ENCODE data around the gene NAIF1. TPM values are rescaled to one million over a fixed set of nuclear protein-coding genes. Genes with fewer than 3 reads are reported as not detected.

The NAIF1 gene
- polyA plus RNA-seq, 1 of the 3 experiments (the other 2 are of a cell fraction), result 14.8 TPM

DNA sequence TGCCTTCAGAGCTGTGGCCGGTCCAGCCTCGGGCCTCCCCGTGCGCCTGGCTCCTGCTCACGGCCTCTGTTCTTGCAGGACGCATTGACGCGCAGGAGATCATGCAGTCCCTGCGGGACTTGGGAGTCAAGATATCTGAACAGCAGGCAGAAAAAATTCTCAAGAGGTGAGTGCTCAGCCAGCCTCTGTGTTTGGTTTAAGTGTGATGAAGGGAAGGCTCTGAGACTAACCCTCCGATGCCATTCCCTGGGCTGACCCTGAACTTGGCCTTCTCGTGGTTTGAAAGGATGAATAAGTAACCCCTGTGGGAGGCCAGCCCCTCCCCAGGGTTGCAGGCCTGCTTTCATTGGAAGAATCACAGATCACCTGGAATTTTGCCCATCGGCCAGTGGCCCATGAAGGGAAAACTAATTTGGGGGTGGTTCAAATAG is 34.1 kb upstream of the NAIF1 start:
- no peak overlapping the region for H3K4me2 ChIP-seq
- H3F3A ChIP-seq (replicated peaks; ENCODE audit: insufficient read depth), result no peaks in the 10 kb centered on the region
- no peaks in the 10 kb centered on the region for H3K9me2 ChIP-seq
- POLR2A ChIA-PET, result no interaction called here
- no peak for DNase-seq
- CTCF ChIA-PET, result interaction anchor here (1.1 to 18.8 kb wide), 3 partner anchors 14 to 367 kb away, joined by 3 to 246 read pairs (median 5); partner anchors contain the start of gene TOR2A
- H3K4me1 ChIP-seq (ENCODE audit: control insufficient read depth in 1 of 2, insufficient read depth in 2 of 2, low read depth in 1 of 2, low read length in 1 of 2), result peaks cover 22 to 30% of the 10 kb centered on the region in 2 experiments; a peak in 3 of 4 replicates
- H3K9ac ChIP-seq, result no peak overlapping the region
- no peak overlapping the region for H3K27ac ChIP-seq (ENCODE audit: low read depth in 2 of 2, low read length in 1 of 2)
- 0 out of 2 replicates have a peak, but pooled peaks cover 5% of the 10 kb centered on the region for H4K20me1 ChIP-seq (ENCODE audit: insufficient read depth)
- no peak overlapping the region for H2AFZ ChIP-seq (ENCODE audit: low read depth)
- TF ChIP-seq, protein P1, sequence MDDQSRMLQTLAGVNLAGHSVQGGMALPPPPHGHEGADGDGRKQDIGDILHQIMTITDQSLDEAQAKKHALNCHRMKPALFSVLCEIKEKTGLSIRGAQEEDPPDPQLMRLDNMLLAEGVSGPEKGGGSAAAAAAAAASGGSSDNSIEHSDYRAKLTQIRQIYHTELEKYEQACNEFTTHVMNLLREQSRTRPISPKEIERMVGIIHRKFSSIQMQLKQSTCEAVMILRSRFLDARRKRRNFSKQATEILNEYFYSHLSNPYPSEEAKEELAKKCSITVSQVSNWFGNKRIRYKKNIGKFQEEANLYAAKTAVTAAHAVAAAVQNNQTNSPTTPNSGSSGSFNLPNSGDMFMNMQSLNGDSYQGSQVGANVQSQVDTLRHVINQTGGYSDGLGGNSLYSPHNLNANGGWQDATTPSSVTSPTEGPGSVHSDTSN (IDR thresholded peaks at IDR 0.05), result no peak
- TF ChIP-seq FOXJ3 (CRISPR knock-in tag; IDR thresholded peaks at IDR 0.05), result no peak
- 80% methylated on average over 12 of the region's 12 CpGs for WGBS (ENCODE audit: low lambda C conversion rate)
- peaks cover 50% of the 10 kb centered on the region for H3K79me2 ChIP-seq (ENCODE audit: insufficient read depth)
- H3K36me3 ChIP-seq (replicated peaks in 1 of 2; ENCODE audit: control insufficient read depth in 1 of 2, insufficient read depth in 2 of 2, low read length in 1 of 2), result peaks cover 9 to 45% of the 10 kb centered on the region in 2 experiments
- H3K9me3 ChIP-seq, result no peaks in the 10 kb centered on the region
- no peak overlapping the region for H3K4me3 ChIP-seq (ENCODE audit: low read depth in 2 of 2, low read length in 1 of 2)
- no peaks in the 10 kb centered on the region for H3K27me3 ChIP-seq (ENCODE audit: insufficient read depth)

DNA sequence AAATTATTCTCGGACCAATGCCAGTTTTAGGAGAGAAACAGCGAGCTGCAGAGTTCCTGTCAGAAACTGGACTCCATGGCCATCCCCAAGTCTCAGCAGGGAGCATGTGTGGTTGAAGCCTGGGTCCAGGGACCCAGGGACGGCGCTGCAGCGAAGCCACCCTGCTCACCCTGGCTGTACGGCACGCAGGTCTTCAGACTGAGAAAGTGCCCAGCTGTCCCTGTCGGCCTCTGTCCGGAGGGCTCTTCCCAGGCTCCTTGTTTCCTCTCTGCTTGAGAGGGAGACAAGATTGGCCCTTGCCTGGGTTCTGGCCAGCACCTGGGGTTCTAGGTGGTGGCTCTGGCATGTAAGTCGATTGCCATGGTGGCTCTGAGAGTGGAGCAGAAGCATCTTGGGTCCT is 33.5 kb upstream of the NAIF1 start:
- CTCF ChIA-PET, result interaction anchor here (0.9 to 18.8 kb wide), 4 partner anchors 15 to 366 kb away, joined by 3 to 246 read pairs (median 4); partner anchors contain the start of gene TOR2A
- peaks cover 55% of the 10 kb centered on the region for H3K79me2 ChIP-seq (ENCODE audit: insufficient read depth)
- no peak overlapping the region; a peak in 1 of 4 replicates for H3K27ac ChIP-seq (ENCODE audit: low read depth in 2 of 2, low read length in 1 of 2)

More for the DNA sequence above, 33.5 kb upstream of the NAIF1 start:
- H3K27me3 ChIP-seq (ENCODE audit: insufficient read depth), result no peaks in the 10 kb centered on the region
- no peak overlapping the region for H3K4me3 ChIP-seq (ENCODE audit: low read depth in 2 of 2, low read length in 1 of 2)
- H3K9ac ChIP-seq, result no peak overlapping the region
- peaks cover 9 to 38% of the 10 kb centered on the region in 2 experiments for H3K36me3 ChIP-seq (replicated peaks in 1 of 2; ENCODE audit: control insufficient read depth in 1 of 2, insufficient read depth in 2 of 2, low read length in 1 of 2)
- 93% methylated on average over 8 of the region's 10 CpGs for WGBS (ENCODE audit: low lambda C conversion rate)
- H3K4me2 ChIP-seq, result no peak overlapping the region
- no peaks in the 10 kb centered on the region for H3K9me2 ChIP-seq
- peaks cover 3% of the 10 kb centered on the region for H3F3A ChIP-seq (replicated peaks; ENCODE audit: insufficient read depth)
- no peak overlapping the region for H2AFZ ChIP-seq (ENCODE audit: low read depth)
- H3K4me1 ChIP-seq (ENCODE audit: control insufficient read depth in 1 of 2, insufficient read depth in 2 of 2, low read depth in 1 of 2, low read length in 1 of 2), result peaks cover 23 to 30% of the 10 kb centered on the region in 2 experiments; a peak in 3 of 4 replicates
- POLR2A ChIA-PET, result interaction anchor here (0.8 kb wide), 1 partner anchor 10 kb away, joined by 3 read pairs; no protein-coding TSS in a partner anchor
- no peak for TF ChIP-seq FOSL2 (IDR thresholded peaks at IDR 0.05; ENCODE audit: borderline replicate concordance, low read depth)
- TF ChIP-seq SIN3A (IDR thresholded peaks at IDR 0.05; ENCODE audit: borderline replicate concordance, low read depth, low read length), result no peak
- TF ChIP-seq SMC3 (IDR thresholded peaks at IDR 0.05; ENCODE audit: low read depth, low read length), result no peak
- no peak for TF ChIP-seq ELF1 (IDR thresholded peaks at IDR 0.05)
- TF ChIP-seq YY1 (IDR thresholded peaks at IDR 0.05; ENCODE audit: low read depth), result no peak
- no peak for TF ChIP-seq CHD2 (IDR thresholded peaks at IDR 0.05; ENCODE audit: low read length, partially characterized antibody)
- TF ChIP-seq RAD21 (IDR thresholded peaks at IDR 0.05; ENCODE audit: low read length), result no peak
- no peak for TF ChIP-seq FOXM1 (IDR thresholded peaks at IDR 0.05; ENCODE audit: low read depth)
- TF ChIP-seq, protein P1 (IDR thresholded peaks at IDR 0.05), result no peak
- no peak for TF ChIP-seq MXI1 (IDR thresholded peaks at IDR 0.05; ENCODE audit: low read depth, low read length)
- H3K9me3 ChIP-seq, result no peaks in the 10 kb centered on the region
- no peak for DNase-seq
- 0 out of 2 replicates have a peak, but pooled peaks cover 5% of the 10 kb centered on the region for H4K20me1 ChIP-seq (ENCODE audit: insufficient read depth)

Measured in SK-N-SH (cell line).